Activated CD8-positive, alpha-beta memory T cell treated with anti-CD3 and anti-CD28 coated beads for 48 hours (primary cell): ENCODE data around the gene NXPE1.
"Not testable (repeated sequence)": the region's sequence is repeated elsewhere in the genome, so short reads cannot be mapped to it uniquely, and the experiment has no call there.

Experiments used
- DNase-seq, 3 experiments: peaks; one replicate each; pipeline ENCODE4 v3.0.0-alpha.2; 2020; ENCODE audit warnings: low read depth in 2 of 3, low spot score in 2 of 3

Gene NXPE1

GRCh38 chr11:114559425-114560310, at the start of gene NXPE1:
Gene NXPE1, minus strand, starts transcription at chr11:114559881. Its CDS starts 8,680 bp downstream, at chr11:114551201.
- no peak for DNase-seq

- DNase-seq: no peak
These were observed 49.7 kb upstream of the NXPE1 start for GRCh38 chr11:114609429-114609828.

DNA sequence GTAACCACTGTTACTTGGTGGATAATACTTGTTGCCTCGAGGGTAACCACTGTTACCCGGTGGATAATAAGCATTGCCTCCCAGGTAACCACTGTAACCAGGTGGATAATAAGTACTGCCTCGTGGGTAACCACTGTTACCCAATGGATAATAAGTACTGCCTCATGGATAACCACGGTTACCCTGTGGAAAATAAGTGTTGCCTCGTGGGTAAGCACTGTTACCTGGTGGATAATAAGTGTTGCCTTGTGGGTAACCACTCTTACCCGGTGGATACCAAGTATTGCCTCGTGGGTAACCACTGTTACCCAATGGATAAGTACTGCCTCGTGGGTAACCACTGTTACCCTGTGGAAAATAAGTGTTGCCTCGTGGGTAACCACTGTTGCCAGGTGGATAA, 48.9 kb upstream of the NXPE1 start:
- not testable (repeated sequence) for DNase-seq

DNA sequence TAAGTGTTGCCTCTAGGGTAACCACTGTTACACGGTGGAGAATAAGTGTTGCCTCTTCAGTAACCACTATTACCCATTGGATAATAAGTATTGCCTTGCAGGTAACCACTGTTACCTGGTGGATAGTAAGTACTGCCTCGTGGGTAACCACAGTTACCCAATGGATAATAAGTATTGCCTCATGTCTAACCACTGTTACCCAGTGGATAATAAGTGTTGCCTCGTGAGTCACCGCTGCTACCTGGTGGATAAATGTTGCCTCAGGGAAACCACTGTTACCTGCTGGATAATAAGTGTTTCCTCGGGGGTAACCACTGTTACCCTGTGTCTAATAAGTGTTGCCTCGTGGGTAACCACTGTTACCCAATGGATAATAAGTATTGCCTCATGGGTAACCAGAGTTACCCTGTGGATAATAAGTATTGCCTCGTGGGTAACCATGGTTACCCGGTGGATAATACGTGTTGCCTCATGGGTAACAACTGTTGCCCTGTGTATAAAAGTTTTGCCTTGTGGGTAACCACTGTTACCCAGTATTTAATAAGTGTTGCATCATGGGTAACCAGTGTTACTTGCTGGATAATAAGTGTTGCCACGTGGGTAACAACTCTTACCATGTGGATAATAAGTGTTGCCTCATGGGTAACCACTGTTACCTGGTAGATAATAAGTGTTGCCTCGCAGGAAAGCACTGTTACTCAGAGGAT, 48.2 kb upstream of the NXPE1 start:
- DNase-seq: no peak

DNA sequence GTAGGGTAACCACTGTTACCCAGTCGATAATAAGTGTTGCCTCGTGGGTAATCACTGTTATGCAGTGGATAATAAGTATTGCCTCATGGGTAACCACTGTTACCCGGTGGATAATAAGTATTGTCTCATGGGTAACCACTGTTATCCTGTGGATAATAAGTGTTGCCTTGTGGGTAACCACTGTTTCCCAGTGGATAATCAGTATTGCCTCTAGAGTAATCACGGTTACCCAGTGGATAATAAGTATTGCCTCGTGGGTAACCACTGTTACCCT, 47.1 kb upstream of the NXPE1 start:
- not testable (repeated sequence) for DNase-seq

GRCh38 chr11:114606003-114606801, 46.5 kb upstream of the NXPE1 start:
- DNase-seq: no peak

DNA sequence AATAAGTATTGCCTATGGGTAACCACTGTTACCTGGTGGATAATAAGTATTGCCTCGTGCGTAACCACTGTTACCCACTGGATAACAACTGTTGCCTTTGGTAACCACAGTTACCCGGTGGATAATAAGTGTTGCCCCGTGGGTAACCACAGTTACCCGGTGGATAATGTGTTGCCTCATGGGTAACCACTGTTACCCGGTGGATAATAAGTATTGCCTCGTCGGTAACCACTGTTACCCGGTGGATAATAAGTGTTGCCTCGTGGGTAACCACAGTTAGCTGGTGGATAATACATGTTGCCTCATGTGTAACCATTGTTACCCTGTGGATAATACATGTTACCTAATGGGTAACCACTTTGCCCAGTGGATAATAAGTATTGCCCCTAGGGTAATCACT, 45.7 kb upstream of the NXPE1 start:
- DNase-seq: no peak

GRCh38 chr11:114604886-114605285, 45.2 kb upstream of the NXPE1 start:
- DNase-seq: no peak

DNA sequence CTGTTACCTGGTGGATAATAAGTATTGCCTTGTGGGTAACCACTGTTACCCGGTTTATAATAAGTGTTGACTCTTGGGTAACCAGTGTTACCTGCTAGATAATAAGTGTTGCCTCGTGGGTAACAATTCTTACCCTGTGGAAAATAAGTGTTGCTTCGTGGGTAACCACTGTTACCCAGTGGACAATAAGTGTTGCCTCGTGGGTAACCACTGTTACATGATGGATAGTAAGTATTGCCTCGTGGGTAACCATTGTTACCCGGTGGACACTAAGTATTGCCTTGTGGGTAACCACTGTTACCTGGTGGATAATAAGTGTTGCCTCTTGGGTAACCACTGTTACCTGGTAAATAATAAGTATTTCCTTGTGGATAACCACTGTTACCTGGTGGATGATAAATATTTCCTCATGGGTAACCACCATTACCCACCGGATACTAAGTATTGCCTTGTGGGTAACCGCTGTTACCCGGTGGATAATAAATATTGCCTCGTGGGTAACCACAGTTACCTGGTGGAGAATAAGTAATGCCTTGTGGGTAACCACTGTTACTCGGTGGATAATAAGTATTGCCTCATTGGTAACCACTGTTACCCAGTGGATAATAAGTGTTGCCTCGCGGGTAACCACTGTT, 44.6 kb upstream of the NXPE1 start:
- no peak for DNase-seq

- not testable (repeated sequence) for DNase-seq
These were observed 43.5 kb upstream of the NXPE1 start for GRCh38 chr11:114603151-114603550.

DNA sequence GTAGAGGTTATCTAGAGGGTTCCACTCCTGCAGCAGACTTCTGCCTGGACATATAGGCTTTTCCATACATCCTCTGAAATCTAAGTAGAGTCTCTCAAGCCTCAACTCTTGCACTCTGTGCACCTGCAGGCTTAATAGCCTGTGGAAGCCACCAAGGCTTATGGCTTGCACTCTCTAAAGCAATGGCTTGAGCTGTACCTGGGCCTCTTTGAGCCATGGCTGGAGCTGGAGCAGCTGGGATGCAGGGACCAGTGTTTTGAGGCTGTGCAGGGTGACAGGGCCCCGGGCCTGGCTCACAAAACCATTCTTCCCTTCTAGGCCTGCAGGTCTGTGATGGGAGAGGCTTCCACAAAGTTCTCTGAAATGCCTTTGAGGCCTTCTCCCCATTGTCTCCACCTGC, 38.8 kb upstream of the NXPE1 start:
- no peak for DNase-seq

- no peak for DNase-seq
These were observed 36.7 kb upstream of the NXPE1 start for GRCh38 chr11:114596175-114596919.

- DNase-seq: no peak
These were observed 35.9 kb upstream of the NXPE1 start, which contains the start of gene NXPE4 for GRCh38 chr11:114595571-114595970. Gene NXPE4, minus strand, starts transcription at chr11:114595786. Its CDS starts 1,027 bp downstream, at chr11:114594759.

DNA sequence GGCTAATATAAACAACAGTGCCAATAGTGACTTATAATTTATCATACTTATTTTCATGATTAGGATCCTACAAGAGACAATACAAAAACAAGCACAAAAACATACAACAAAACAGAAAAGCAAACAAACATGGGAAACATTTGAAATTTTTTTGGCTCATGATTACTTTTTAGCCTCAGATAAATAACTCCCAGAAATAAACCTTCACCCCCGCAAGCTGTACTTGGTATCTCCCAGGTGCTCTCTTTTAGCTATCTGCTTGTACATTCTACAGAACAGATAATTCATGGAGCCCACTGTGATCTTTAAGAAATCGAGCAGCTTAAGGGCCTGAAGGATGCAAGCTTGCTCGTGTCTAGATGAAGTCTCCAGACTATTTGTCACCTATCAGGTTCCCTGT, 35.0 kb upstream of the NXPE1 start:
- DNase-seq: no peak

DNA sequence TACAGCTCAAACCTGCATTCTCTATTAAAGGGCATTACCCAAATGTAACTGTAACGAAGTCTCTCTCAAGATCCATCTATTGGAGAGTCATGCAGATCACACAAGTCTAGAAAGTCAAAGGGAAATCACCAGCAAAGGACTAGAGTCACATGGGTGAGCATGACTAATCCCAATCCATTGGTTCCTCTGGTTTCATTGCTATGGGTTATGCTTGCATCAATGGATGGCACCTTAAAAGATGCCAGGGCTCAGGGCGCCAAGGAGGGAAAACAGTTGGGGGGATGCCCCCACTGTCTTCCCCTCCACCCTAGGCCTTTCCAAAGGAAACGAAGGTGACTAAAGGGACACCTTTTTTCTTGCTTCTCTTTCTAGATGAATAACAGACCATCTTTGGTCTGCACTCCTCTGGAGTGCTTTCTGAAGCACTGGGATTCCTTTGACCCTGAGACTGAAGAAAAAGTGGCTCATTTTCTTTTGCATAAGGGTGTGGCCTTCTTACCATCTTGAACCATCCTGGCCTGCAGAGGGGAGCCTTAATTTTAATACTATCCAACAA, 27.8 kb upstream of the NXPE1 start:
- DNase-seq: no peak

GRCh38 chr11:114586797-114587196, 27.1 kb upstream of the NXPE1 start:
- no peak for DNase-seq

DNA sequence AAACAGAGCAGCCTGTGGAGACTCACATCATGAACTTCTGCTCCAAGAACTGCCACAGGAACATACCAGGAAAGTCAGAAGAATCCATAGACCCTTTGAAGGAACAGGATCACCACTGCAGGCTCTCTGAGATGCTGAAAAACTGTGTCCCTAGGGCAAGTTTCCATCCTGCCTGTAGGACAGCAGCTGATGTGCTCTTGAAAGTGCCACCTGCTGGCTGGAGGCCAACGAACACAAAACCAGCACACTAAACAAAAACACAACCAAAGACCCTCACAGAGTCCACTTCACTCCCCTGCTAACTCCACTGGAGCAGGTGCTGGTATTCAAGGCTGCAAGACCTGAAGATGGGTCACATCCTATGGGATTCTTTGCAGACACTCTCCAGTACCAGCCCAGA, 12.0 kb upstream of the NXPE1 start:
- no peak for DNase-seq

DNA sequence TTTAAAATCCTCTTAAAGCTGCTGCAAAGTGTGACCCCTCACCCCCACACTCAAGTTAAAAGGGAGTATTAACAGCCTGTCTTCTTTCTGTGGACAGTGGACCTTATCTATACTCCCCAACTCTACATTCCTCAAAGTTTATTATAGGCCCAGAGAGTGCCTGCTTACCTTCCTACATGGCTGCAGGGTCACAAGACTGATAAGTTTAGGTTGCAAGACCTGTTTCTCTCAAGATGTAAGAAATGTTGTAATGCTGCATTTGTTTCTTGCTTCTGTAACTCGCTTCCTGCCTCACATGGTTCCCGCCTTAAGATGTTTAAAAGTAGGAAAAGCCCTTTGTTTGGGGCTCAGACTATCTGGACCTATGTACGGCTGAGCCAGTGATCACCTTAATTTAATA, 10.1 kb upstream of the NXPE1 start:
- no peak for DNase-seq

GRCh38 chr11:114566276-114566675, 6.6 kb upstream of the NXPE1 start:
- DNase-seq: no peak

DNA sequence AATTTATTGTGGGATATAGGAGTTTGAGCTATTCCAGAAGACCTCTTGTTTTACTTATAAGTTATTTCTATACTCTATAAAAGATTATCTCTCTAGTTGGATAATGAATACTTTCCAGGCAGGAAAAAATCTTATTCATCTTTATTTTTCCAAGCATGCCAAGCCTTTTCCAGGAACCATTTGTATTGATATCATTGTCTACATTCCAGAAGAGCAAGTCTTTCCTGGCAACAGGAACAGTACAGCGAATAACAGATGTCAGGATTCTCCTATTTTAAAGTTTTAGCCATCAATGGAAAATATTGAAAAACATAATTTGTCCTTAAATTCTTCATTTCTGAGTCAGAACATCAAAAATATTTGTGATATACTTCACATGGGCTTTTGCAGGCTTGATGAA, 5.2 kb upstream of the NXPE1 start:
- DNase-seq: no peak
